HepG2 (cell line): ENCODE results near the gene THRSP. TPM values are rescaled to one million over a fixed set of nuclear protein-coding genes. Genes with fewer than 3 reads are reported as not detected.

Source experiments
- ATF3 ChIP-seq: sonication (generic); formaldehyde crosslinking; IDR thresholded peaks from 2 replicates; pipeline ENCODE4 v1.4.0; 2020; ENCODE audit warnings: missing genetic modification reagents
- BATF2 ChIP-seq: sonication (generic); formaldehyde crosslinking; IDR thresholded peaks from 2 replicates; pipeline ENCODE4 v1.8.0; 2022; ENCODE audit warnings: mild to moderate bottlenecking, missing genetic modification reagents, moderate library complexity
- BRD4 ChIP-seq: sonication (generic); formaldehyde crosslinking; IDR thresholded peaks from 2 replicates; pipeline ENCODE4 v1.4.0; 2020; ENCODE audit warnings: missing genetic modification reagents
- HNF4A ChIP-seq: sonication (generic); formaldehyde crosslinking; IDR thresholded peaks from 2 replicates; pipeline ENCODE4 v1.4.0; 2020; ENCODE audit warnings: missing genetic modification reagents
- HNRNPH1 ChIP-seq: fragments of 200-400 bp; formaldehyde crosslinking; optimal IDR thresholded peaks from 2 replicates; pipeline ENCODE3; 2017; ENCODE audit warnings: mild to moderate bottlenecking, low read depth, low read length
- IRF9 ChIP-seq: sonication (generic); formaldehyde crosslinking; IDR thresholded peaks from 2 replicates; pipeline ENCODE4 v1.8.0; 2022; ENCODE audit warnings: missing genetic modification reagents, mild to moderate bottlenecking, borderline replicate concordance
- POLR2AphosphoS2 ChIP-seq: IDR thresholded peaks from 2 replicates; pipeline ENCODE4 v1.6.1; 2011; ENCODE audit warnings: low read depth, low read length, improper control_type of control experiment
- SIX1 ChIP-seq: sonication (generic); formaldehyde crosslinking; IDR thresholded peaks from 2 replicates; pipeline ENCODE4 v1.4.0; 2020; ENCODE audit warnings: missing genetic modification reagents, borderline replicate concordance
- SOX5 ChIP-seq: IDR thresholded peaks from 2 replicates; pipeline ENCODE4 v1.6.1; 2016; ENCODE audit warnings: borderline replicate concordance
- TEAD3 ChIP-seq: optimal IDR thresholded peaks from 2 replicates; pipeline ENCODE3; 2016; ENCODE audit warnings: borderline replicate concordance
- THAP9 ChIP-seq: sonication (generic); formaldehyde crosslinking; IDR thresholded peaks from 2 replicates; pipeline ENCODE4; 2020; ENCODE audit warnings: missing genetic modification reagents, mild to moderate bottlenecking, borderline replicate concordance
- THRA ChIP-seq: sonication (generic); formaldehyde crosslinking; IDR thresholded peaks from 2 replicates; pipeline ENCODE4 v1.4.0; 2020; ENCODE audit warnings: missing genetic modification reagents, borderline replicate concordance
- ZFY ChIP-seq: sonication (generic); formaldehyde crosslinking; IDR thresholded peaks from 2 replicates; pipeline ENCODE4 v1.4.0; 2020; ENCODE audit warnings: missing genetic modification reagents
- ZMYM2 ChIP-seq: sonication (generic); formaldehyde crosslinking; IDR thresholded peaks from 2 replicates; pipeline ENCODE4 v1.8.0; 2022; ENCODE audit warnings: mild to moderate bottlenecking, missing genetic modification reagents
- ZNF136 ChIP-seq: sonication (generic); formaldehyde crosslinking; IDR thresholded peaks from 2 replicates; pipeline ENCODE4 v1.8.1; 2022; ENCODE audit warnings: low read depth, mild to moderate bottlenecking, moderate library complexity, missing genetic modification reagents
- ZNF20 ChIP-seq: sonication (generic); formaldehyde crosslinking; IDR thresholded peaks from 2 replicates; pipeline ENCODE4 v1.4.0; 2020; ENCODE audit warnings: mild to moderate bottlenecking, moderate library complexity, missing genetic modification reagents
- ZNF275 ChIP-seq: sonication (generic); formaldehyde crosslinking; IDR thresholded peaks from 2 replicates; pipeline ENCODE4 v1.8.0; 2022; ENCODE audit warnings: missing genetic modification reagents, mild to moderate bottlenecking, inconsistent platforms, borderline replicate concordance
- ZNF335 ChIP-seq: sonication (generic); formaldehyde crosslinking; IDR thresholded peaks from 2 replicates; pipeline ENCODE4 v1.4.0; 2020; ENCODE audit warnings: missing genetic modification reagents
- ZNF354B ChIP-seq: sonication (generic); formaldehyde crosslinking; IDR thresholded peaks from 2 replicates; pipeline ENCODE4 v1.8.0; 2022; ENCODE audit warnings: mild to moderate bottlenecking, missing genetic modification reagents
- ZSCAN5A ChIP-seq: sonication (generic); formaldehyde crosslinking; IDR thresholded peaks from 2 replicates; pipeline ENCODE4 v1.8.0; 2022; ENCODE audit warnings: mild to moderate bottlenecking, missing genetic modification reagents, borderline replicate concordance
- polyA plus RNA-seq, 8 experiments: library from polyadenylated mRNA; depleted of rRNA in 3 of 8; stranded (reverse) in 7 of 8; unstranded in 1 of 8; fragments of >200 nt; fragmentation: Illumina TruSeq in 4 of 8; extraction: Trizol in 4 of 8; gene quantifications; 2 replicates each; pipeline versions ENCODE4 v1.2.1 to v1.2.3, GENCODE V29; 2011 to 2016; ENCODE audit warnings: low read depth in 4 of 8, missing spikeins in 1 of 8, mixed read lengths in 1 of 8; ENCODE audit not compliant: insufficient read depth in 1 of 8
- total RNA-seq, 5 experiments: library from RNA; depleted of rRNA; stranded (reverse); fragments of >200 nt; fragmentation: Illumina TruSeq; extraction: Trizol; gene quantifications; 2 replicates each; pipeline ENCODE4 v1.2.3, GENCODE V29; 2016; ENCODE audit warnings: low read depth in 1 of 5

THRSP gene
- total and polyA plus RNA-seq, 2 of the 13 experiments (the other 11 are each of a cell fraction or from before 2014, with no cell fraction given): 0.13 to 0.58 TPM

- peak; percentile 7; the same call in 1 of the 2 replicates for TF ChIP-seq THRA
- no peak for TF ChIP-seq BRD4 (CRISPR knock-in tag)
- TF ChIP-seq ZSCAN5A (CRISPR knock-in tag): no peak
- TF ChIP-seq POLR2AphosphoS2: no peak
- TF ChIP-seq IRF9 (CRISPR knock-in tag): no peak
- TF ChIP-seq HNRNPH1: no peak
- peak; percentile 34; the same call in 1 of the 2 replicates for TF ChIP-seq SIX1 (CRISPR knock-in tag)
- TF ChIP-seq TEAD3 (CRISPR knock-in tag): peak; percentile 43
- TF ChIP-seq ZMYM2 (CRISPR knock-in tag): no peak
- TF ChIP-seq ZNF136: no peak
- TF ChIP-seq SOX5 (CRISPR knock-in tag): peak; percentile 55; the same call in 1 of the 2 replicates
- 0 out of 2 replicates have a peak, but pooled peaks have one; percentile 8 for TF ChIP-seq THAP9 (CRISPR knock-in tag)
- TF ChIP-seq ZNF335 (CRISPR knock-in tag): no peak
- TF ChIP-seq ZNF354B (CRISPR knock-in tag): no peak
- TF ChIP-seq ATF3 (CRISPR knock-in tag): no peak
- TF ChIP-seq BATF2 (CRISPR knock-in tag): no peak
- no peak for TF ChIP-seq ZNF20 (CRISPR knock-in tag)
- TF ChIP-seq HNF4A (CRISPR knock-in tag): peak; percentile 54
- TF ChIP-seq ZFY (CRISPR knock-in tag): peak; percentile 51
- no peak for TF ChIP-seq ZNF275 (CRISPR knock-in tag)
These were observed 24.9 kb upstream of the THRSP start (continued) for GRCh38 chr11:78038697-78039313.
